MCF 10A (cell line): ENCODE data around the gene HRH2. TPM values are rescaled to one million over a fixed set of nuclear protein-coding genes. Genes with fewer than 3 reads are reported as not detected.

Experiments
- BruUV-seq: library from RNA; stranded (reverse); fragments of 400-500 nt; replicated peaks from 2 replicates; lab custom pipeline; 2021; lab: Mats Ljungman, UMichigan
- CTCF ChIA-PET: fragments of 300-600 bp; sonication (Branson Sonifier 250); formaldehyde crosslinking; extraction: SDS; loops from one replicate; lab custom pipeline; 2021; ENCODE audit warnings: antibody characterized with exemption, inconsistent platforms; lab: Yijun Ruan, JAX
- POLR2A ChIA-PET: fragments of 300-600, 350-650 bp; sonication (Branson Sonifier 250); formaldehyde crosslinking; extraction: SDS; loops from one replicate; lab custom pipeline; 2020; ENCODE audit warnings: antibody characterized with exemption, inconsistent platforms; lab: Yijun Ruan, JAX
- DNase-seq: peaks from one replicate; pipeline ENCODE4 v3.0.0-alpha.2; 2018; ENCODE audit not compliant: unreplicated experiment
- H3K27ac Mint-ChIP-seq: one replicate; pipeline ENCODE4 v1.8.0; 2022; ENCODE audit warnings: mild to moderate bottlenecking, low read depth, mixed read lengths; ENCODE audit not compliant: unreplicated experiment
- H3K27me3 Mint-ChIP-seq: one replicate; pipeline ENCODE4 v1.8.0; 2022; ENCODE audit warnings: mixed read lengths; ENCODE audit not compliant: insufficient read depth, unreplicated experiment
- H3K36me3 Mint-ChIP-seq: one replicate; pipeline ENCODE4 v1.8.0; 2022; ENCODE audit warnings: mild to moderate bottlenecking, moderate library complexity, mixed read lengths; ENCODE audit not compliant: insufficient read depth, unreplicated experiment
- H3K4me1 Mint-ChIP-seq: one replicate; pipeline ENCODE4 v1.8.0; 2022; ENCODE audit warnings: mixed read lengths; ENCODE audit not compliant: insufficient read depth, unreplicated experiment
- H3K4me3 Mint-ChIP-seq: one replicate; pipeline ENCODE4 v1.8.0; 2022; ENCODE audit warnings: mild to moderate bottlenecking, moderate library complexity, mixed read lengths; ENCODE audit not compliant: unreplicated experiment
- H3K9me3 Mint-ChIP-seq: one replicate; pipeline ENCODE4 v1.8.0; 2022; ENCODE audit warnings: mixed read lengths; ENCODE audit not compliant: unreplicated experiment
- intact Hi-C: fragments of 100-400 bp; cut with micrococcal nuclease; formaldehyde crosslinking; loops from 2 replicates; pipeline ENCODE4 v1.14.1; 2022
- total RNA-seq: library from RNA; stranded (reverse); gene quantifications from 2 replicates; pipeline ENCODE4 v1.2.3, GENCODE V29; 2022
- TF ChIP-seq, protein P1 (sequence below): fragments of 200-600 bp; IDR thresholded peaks from one replicate; pipeline ENCODE4 v1.8.0; 2022; ENCODE audit warnings: antibody characterized with exemption, mild to moderate bottlenecking; ENCODE audit not compliant: unreplicated experiment

The HRH2 gene
- total RNA-seq, 1 experiment from 2014 or later: not detected

- TF ChIP-seq, protein P1, sequence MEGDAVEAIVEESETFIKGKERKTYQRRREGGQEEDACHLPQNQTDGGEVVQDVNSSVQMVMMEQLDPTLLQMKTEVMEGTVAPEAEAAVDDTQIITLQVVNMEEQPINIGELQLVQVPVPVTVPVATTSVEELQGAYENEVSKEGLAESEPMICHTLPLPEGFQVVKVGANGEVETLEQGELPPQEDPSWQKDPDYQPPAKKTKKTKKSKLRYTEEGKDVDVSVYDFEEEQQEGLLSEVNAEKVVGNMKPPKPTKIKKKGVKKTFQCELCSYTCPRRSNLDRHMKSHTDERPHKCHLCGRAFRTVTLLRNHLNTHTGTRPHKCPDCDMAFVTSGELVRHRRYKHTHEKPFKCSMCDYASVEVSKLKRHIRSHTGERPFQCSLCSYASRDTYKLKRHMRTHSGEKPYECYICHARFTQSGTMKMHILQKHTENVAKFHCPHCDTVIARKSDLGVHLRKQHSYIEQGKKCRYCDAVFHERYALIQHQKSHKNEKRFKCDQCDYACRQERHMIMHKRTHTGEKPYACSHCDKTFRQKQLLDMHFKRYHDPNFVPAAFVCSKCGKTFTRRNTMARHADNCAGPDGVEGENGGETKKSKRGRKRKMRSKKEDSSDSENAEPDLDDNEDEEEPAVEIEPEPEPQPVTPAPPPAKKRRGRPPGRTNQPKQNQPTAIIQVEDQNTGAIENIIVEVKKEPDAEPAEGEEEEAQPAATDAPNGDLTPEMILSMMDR: no peak
- Mint-ChIP-seq H3K4me1 (peaks cover 9% of the 10 kb centered on the region), H3K9me3 (peaks cover 12% of the 10 kb centered on the region), H3K36me3 (no peaks in the 10 kb centered on the region), H3K27me3 (no peaks in the 10 kb centered on the region), H3K4me3 (no peak overlapping the region), H3K27ac (no peak overlapping the region)
- no peak for DNase-seq
- CTCF ChIA-PET: interaction anchor here (0.6 to 6.8 kb wide), 8 partner anchors 17 to 950 kb away, joined by 3 to 89 read pairs (median 6); no protein-coding TSS in a partner anchor
- intact Hi-C loops: no loop called here
- BruUV-seq: no TSS peak
- POLR2A ChIA-PET: no interaction called here
Measured at GRCh38 chr5:175731756-175732465, 74.0 kb downstream of the HRH2 start.

DNA sequence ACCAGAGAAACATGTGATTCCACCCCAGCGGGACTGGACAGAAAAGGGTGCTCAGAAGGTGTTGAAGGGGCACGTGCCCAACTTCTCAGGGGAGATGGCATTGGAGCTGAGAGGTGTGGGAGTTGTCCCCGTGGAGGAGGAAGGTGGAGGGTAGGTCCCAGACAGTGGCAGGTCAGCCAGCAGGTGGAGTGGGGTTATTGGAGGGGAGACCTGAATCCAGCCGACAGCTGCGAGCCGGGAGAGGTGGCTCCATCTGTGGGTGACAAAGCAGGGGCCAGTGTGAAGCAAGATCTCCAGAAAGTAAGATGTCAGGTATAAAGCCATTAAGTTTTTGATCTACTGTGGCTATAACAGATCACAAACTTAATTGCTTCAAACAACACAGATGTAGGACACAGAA, 75.1 kb downstream of the HRH2 start:
- ChIA-PET POLR2A (no interaction called here), CTCF (interaction anchor here (0.6 to 6.8 kb wide), 6 partner anchors 15 to 1056 kb away, joined by 3 to 89 read pairs (median 3); no protein-coding TSS in a partner anchor)
- peaks cover 12% of the 10 kb centered on the region for H3K9me3 Mint-ChIP-seq
- no peaks in the 10 kb centered on the region for H3K27me3 Mint-ChIP-seq
- no peak overlapping the region for H3K27ac Mint-ChIP-seq
- no peak overlapping the region for H3K4me3 Mint-ChIP-seq
- DNase-seq: no peak
- peaks cover 9% of the 10 kb centered on the region for H3K4me1 Mint-ChIP-seq
- no peaks in the 10 kb centered on the region for H3K36me3 Mint-ChIP-seq
- TF ChIP-seq, protein P1: no peak
- intact Hi-C loops: no loop called here
- no TSS peak for BruUV-seq

- peaks cover 9% of the 10 kb centered on the region for H3K4me1 Mint-ChIP-seq
- ChIA-PET CTCF (interaction anchor here (1.0 to 1.1 kb wide), 2 partner anchors 135 to 200 kb away, joined by 3 to 4 read pairs; no protein-coding TSS in a partner anchor), POLR2A (no interaction called here)
- no peaks in the 10 kb centered on the region for H3K36me3 Mint-ChIP-seq
- H3K27ac Mint-ChIP-seq: no peak overlapping the region
- H3K27me3 Mint-ChIP-seq: peaks cover 5% of the 10 kb centered on the region
- peaks cover 12% of the 10 kb centered on the region for H3K9me3 Mint-ChIP-seq
- intact Hi-C loops: no loop called here
- TF ChIP-seq, protein P1: no peak
- no TSS peak for BruUV-seq
- H3K4me3 Mint-ChIP-seq: no peak overlapping the region
- DNase-seq: no peak
Measured at GRCh38 chr5:175734016-175734415, 76.1 kb downstream of the HRH2 start.

GRCh38 chr5:175734501-175734900, 76.6 kb downstream of the HRH2 start:
- intact Hi-C loops: no loop called here
- Mint-ChIP-seq H3K27ac (no peak overlapping the region), H3K4me3 (no peak overlapping the region), H3K27me3 (peaks cover 9% of the 10 kb centered on the region), H3K4me1 (peaks cover 8% of the 10 kb centered on the region), H3K9me3 (peaks cover 12% of the 10 kb centered on the region), H3K36me3 (no peaks in the 10 kb centered on the region)
- CTCF ChIA-PET: interaction anchor here (1.0 kb wide), 1 partner anchor 201 kb away, joined by 4 read pairs; no protein-coding TSS in a partner anchor
- no TSS peak for BruUV-seq
- TF ChIP-seq, protein P1: no peak
- POLR2A ChIA-PET: no interaction called here
- DNase-seq: no peak
